Activated naive CD4-positive, alpha-beta T cell treated with anti-CD3 and anti-CD28 coated beads, Interleukin-2, amount 50 U/mL, for 72 hours (primary cell): ENCODE results near the gene CENATAC. TPM values are rescaled to one million over a fixed set of nuclear protein-coding genes. Genes with fewer than 3 reads are reported as not detected.
"Not testable (repeated sequence)": the region's sequence is repeated elsewhere in the genome, so short reads cannot be mapped to it uniquely, and the experiment has no call there.

Experiments
- ATAC-seq, 2 donors: fragments of 150-1000 bp; cut with Tn5 transposase; 2 replicates each; pipeline ENCODE4 v1.10.0; 2021; ENCODE audit warnings: mild to moderate bottlenecking in 2 of 2, moderate library complexity in 2 of 2
- DNase-seq, 2 donors: peaks; one replicate each; pipeline ENCODE4 v3.0.0; 2021 to 2022; ENCODE audit warnings: low spot score in 2 of 2
- H3K27ac Mint-ChIP-seq, 2 donors: one replicate each; pipeline ENCODE4 v1.8.0; 2022; ENCODE audit warnings: mild to moderate bottlenecking in 2 of 2, mixed read lengths in 2 of 2
- H3K36me3 Mint-ChIP-seq, 2 donors: one replicate each; pipeline ENCODE4 v1.8.0; 2022; ENCODE audit warnings: mixed read lengths in 2 of 2
- H3K9me3 Mint-ChIP-seq, 2 donors: one replicate each; pipeline ENCODE4 v1.8.0; 2022; ENCODE audit warnings: mixed read lengths in 2 of 2
- total RNA-seq, 2 donors: library from RNA; stranded (reverse); gene quantifications; one replicate each; pipeline ENCODE4 v1.2.3, GENCODE V29; 2022

Gene CENATAC
- total RNA-seq, 2 donors from 2014 or later: 39.0 to 60.1 TPM

DNA sequence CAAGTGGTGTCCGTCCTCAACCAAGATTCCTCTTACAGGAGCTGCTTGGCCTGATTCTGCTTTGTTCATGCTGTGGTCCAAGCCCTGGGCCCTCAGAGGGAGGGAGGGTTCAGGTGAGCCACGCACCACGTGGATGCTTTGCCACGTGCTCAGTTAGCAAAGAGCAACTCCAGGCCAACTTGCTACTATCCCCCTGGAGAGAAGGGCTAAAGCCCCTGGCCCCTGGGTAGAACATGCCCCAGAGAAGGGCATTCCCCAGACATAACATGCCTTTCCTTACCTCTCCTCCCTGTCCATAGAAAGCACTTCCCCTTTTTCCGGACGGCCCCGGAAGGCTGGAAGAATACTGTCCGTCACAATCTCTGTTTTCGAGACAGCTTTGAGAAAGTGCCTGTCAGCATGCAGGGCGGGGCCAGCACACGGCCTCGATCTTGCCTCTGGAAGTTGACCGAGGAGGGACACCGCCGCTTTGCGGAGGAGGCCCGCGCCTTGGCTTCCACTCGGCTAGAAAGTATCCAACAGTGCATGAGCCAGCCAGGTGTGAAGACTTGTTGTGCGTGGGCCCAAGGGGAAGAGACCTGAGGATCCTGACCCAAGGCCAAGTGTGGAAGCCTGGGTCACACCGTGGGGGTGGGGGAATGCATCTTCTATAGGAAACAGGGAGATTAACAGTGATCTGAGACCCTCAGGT, 17.6 kb upstream of the CENATAC start:
- Mint-ChIP-seq H3K27ac (no peak overlapping the region), H3K36me3 (no peaks in the 10 kb centered on the region), H3K9me3 (no peaks in the 10 kb centered on the region)
- ATAC-seq (no peak), DNase-seq (no peak)

DNA sequence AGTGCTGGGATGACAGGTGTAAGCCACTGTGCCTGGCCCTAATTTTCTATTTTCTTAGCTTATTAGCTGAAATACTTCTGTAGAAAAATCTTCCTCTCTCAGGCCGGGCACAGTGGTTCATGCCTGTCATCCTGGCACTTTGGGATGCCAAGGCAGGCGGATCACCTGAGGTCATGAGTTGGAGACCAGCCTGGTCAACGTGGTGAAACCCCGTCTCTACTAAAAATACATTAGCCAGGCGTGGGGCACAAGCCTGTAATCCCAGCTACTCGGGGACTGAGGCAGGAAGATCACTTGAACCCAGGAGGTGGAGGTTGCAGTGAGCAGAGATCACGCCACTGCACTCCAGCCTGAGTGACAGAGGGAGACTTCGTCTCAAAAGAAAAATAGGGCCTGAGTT, 13.6 kb upstream of the CENATAC start:
- ATAC-seq, DNase-seq, H3K27ac Mint-ChIP-seq, H3K36me3 Mint-ChIP-seq, H3K9me3 Mint-ChIP-seq: not testable (repeated sequence)

DNA sequence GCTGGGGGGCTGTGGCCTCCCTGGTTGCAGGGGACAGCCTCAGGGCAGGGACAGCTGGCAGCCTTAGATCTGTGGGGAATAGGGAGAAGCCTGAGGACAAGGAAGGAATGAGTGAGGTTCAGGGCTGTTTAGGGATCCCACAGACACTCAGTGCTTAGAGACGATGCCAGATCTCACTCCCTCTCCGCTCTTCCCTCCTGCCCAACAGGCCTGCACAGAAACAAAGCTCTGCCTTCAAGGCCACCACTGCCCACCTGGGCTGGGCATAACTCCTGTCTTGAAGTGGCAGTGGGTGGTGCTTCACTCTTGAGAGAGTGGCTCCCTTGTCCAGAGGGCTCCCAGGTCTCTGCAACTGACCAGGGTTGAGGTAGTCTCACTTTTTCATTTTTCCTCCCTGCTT, 13.1 kb upstream of the CENATAC start:
- DNase-seq: no peak
- no peak for ATAC-seq
- H3K36me3 Mint-ChIP-seq: no peaks in the 10 kb centered on the region
- H3K9me3 Mint-ChIP-seq: no peaks in the 10 kb centered on the region
- no peak overlapping the region for H3K27ac Mint-ChIP-seq

DNA sequence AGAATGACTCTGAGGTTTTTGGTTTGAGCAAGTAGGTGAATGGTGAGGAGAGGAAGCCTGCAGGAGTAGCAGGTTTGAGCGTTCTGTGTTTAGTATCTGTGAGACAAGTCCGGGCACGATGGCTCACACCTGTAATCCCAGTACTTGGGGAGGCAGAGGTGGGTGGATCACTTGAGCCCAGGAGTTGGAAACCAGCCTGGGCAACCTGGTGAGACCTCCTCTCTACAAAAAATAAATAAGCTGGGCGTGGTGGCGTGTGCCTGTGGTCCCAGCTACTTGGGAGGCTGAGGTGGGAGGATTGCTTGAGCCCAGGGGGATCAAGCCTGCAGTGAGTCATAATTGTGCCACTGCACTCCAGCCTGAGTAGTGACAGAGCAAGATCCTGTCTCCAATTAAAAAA, 9.7 kb upstream of the CENATAC start:
- DNase-seq (no peak), ATAC-seq (no peak)
- peak overlapping the region; percentile 26 to 60 for H3K27ac Mint-ChIP-seq
- peaks cover 0 to 7% of the 10 kb centered on the region in 2 donors for H3K36me3 Mint-ChIP-seq
- no peaks in the 10 kb centered on the region for H3K9me3 Mint-ChIP-seq

DNA sequence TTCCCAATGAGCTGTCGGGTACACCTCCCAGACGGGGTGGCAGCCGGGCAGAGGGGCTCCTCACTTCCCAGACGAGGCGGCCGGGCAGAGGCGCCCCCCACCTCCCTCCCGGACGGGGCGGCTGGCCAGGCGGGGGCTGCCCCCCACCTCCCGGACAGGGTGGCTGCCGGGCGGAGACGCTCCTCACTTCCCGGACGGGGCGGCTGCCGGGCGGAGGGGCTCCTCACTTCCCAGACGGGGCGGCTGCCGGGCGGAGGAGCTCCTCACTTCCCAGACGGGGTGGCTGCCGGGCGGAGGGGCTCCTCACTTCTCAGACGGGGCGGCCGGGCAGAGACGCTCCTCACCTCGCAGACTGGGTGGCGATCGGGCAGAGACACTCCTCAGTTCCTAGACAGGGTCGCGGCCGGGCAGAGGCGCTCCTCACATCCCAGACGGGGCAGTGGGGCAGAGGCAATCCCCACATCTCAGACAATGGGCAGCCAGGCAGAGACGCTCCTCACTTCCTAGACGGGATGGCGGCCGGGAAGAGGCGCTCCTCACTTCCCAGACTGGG, 6.4 kb upstream of the CENATAC start:
- not testable (repeated sequence) for DNase-seq, ATAC-seq, H3K9me3 Mint-ChIP-seq, H3K27ac Mint-ChIP-seq
- H3K36me3 Mint-ChIP-seq: peaks cover 8 to 14% of the 10 kb centered on the region in 2 donors

- peak; percentile 53 to 57 for ATAC-seq
- peaks cover 41 to 43% of the 10 kb centered on the region in 2 donors for H3K36me3 Mint-ChIP-seq
- H3K9me3 Mint-ChIP-seq: peaks cover 0 to 5% of the 10 kb centered on the region in 2 donors
- H3K27ac Mint-ChIP-seq: peak overlapping the region; percentile 96 to 99
- DNase-seq: peak; percentile 44 to 68
Measured at GRCh38 chr11:118996926-118997626, 862 bp upstream of the CENATAC start.

GRCh38 chr11:118998388-118998717, 415 bp downstream of the CENATAC start:
- H3K27ac Mint-ChIP-seq: peak overlapping the region; percentile 96 to 99
- H3K36me3 Mint-ChIP-seq: peaks cover 41 to 46% of the 10 kb centered on the region in 2 donors
- H3K9me3 Mint-ChIP-seq: peaks cover 0 to 4% of the 10 kb centered on the region in 2 donors
- DNase-seq (no peak), ATAC-seq (peak in 1 of 2 donors; percentile 4)

- peaks cover 41 to 48% of the 10 kb centered on the region in 2 donors for H3K36me3 Mint-ChIP-seq
- H3K27ac Mint-ChIP-seq: peak overlapping the region; percentile 96 to 99
- ATAC-seq (no peak), DNase-seq (no peak)
- H3K9me3 Mint-ChIP-seq: no peaks in the 10 kb centered on the region
Measured at GRCh38 chr11:118998822-118999221, 884 bp downstream of the CENATAC start.

GRCh38 chr11:119000906-119001305, 3.0 kb downstream of the CENATAC start:
- no peak for ATAC-seq
- Mint-ChIP-seq H3K27ac (no peak overlapping the region), H3K9me3 (no peaks in the 10 kb centered on the region), H3K36me3 (peaks cover 39 to 47% of the 10 kb centered on the region in 2 donors)
- DNase-seq: no peak

DNA sequence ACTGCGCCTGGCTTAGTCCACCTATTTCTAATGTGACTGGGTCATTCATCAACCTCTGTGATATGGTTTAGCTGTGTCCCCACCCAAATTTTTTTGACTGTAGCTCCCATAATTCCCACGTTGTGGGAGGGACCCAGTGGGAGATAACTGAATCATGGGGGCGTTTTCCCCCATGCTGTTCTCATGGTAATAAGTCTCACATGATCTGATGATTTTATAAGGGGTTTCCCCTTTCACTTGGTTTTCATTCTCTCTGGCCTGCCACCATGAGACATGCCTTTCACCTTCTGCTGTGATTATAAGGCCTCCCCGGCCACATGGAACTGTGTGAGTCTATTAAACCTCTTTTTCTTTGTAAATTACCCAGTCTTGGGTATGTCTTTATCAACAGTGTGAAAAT, 8.7 kb downstream of the CENATAC start:
- Mint-ChIP-seq H3K27ac (peak overlapping the region; percentile 41 to 85), H3K36me3 (peaks cover 6 to 12% of the 10 kb centered on the region in 2 donors), H3K9me3 (no peaks in the 10 kb centered on the region)
- DNase-seq: no peak
- peak in 1 of 2 donors; percentile 48 for ATAC-seq

DNA sequence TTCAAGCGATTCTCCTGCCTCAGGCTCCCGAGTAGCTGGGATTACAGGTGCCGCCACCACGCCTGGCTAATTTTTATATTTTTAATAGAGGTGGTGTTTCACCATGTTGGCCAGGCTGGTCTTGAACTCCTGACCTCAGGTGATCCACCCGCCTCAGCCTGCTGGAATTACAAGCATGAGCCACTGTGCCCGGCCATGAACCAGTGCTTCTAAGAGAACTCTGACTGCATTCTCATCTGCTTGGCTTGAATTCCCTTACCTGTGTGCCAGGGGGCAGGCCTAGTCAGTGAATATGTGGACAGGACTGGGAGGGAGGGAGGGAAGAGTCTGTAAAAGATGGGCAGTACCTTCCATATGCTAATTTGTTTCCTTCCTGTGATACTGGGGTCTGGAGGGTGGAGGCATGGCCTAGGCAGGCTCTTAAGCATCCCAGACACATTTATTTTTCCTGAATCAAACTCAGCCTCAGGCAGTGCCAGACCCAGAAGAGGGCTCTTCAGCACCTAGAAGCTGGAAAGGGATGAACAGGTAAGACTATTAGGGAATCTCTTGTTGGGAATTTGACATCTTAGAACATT, 13.6 kb downstream of the CENATAC start:
- peaks cover 23 to 30% of the 10 kb centered on the region in 2 donors for H3K36me3 Mint-ChIP-seq
- no peaks in the 10 kb centered on the region for H3K9me3 Mint-ChIP-seq
- DNase-seq (no peak), ATAC-seq (peak in 1 of 2 donors; percentile 30)
- no peak overlapping the region for H3K27ac Mint-ChIP-seq

DNA sequence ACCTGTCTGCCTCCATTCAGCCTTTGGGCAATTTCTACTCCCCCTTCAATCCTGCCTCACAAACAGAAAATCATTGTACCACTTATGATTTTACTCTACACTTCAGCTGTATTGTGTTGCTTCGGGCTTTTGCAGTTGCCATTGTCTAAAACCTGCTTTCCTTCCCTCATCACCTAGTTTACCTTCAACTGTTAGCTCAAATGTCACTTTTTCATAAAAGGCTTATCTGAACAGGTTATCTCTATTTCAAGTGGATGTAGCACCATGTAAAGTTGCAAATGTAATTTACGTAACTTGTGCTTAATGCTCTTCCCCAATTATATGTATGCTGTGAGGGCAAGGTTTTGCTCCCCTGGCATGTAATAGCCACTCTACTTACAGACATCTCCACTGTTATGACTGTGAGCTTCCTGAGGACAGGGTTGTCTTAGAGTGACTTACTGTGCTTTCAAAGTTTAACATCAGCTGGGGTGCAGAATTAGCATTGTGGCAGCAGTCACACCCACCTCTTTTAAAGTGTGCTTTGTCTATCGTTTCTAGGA, 14.8 kb downstream of the CENATAC start:
- Mint-ChIP-seq H3K9me3 (no peaks in the 10 kb centered on the region), H3K36me3 (peaks cover 25 to 36% of the 10 kb centered on the region in 2 donors), H3K27ac (no peak overlapping the region)
- no peak for DNase-seq
- no peak for ATAC-seq

- no peak for ATAC-seq
Measured at GRCh38 chr11:119014209-119014924, 16.4 kb downstream of the CENATAC start.

GRCh38 chr11:119015054-119015611, 17.2 kb downstream of the CENATAC start:
- H3K36me3 Mint-ChIP-seq: peaks cover 47 to 51% of the 10 kb centered on the region in 2 donors
- peak overlapping the region; percentile 23 to 33 for H3K27ac Mint-ChIP-seq
- H3K9me3 Mint-ChIP-seq: no peaks in the 10 kb centered on the region
- DNase-seq (no peak), ATAC-seq (no peak)

More at GRCh38 chr11:119014209-119014924, 16.4 kb downstream of the CENATAC start:
- Mint-ChIP-seq H3K27ac (peak overlapping the region; percentile 48 to 82), H3K36me3 (peaks cover 40 to 45% of the 10 kb centered on the region in 2 donors), H3K9me3 (no peaks in the 10 kb centered on the region)
- DNase-seq: no peak

DNA sequence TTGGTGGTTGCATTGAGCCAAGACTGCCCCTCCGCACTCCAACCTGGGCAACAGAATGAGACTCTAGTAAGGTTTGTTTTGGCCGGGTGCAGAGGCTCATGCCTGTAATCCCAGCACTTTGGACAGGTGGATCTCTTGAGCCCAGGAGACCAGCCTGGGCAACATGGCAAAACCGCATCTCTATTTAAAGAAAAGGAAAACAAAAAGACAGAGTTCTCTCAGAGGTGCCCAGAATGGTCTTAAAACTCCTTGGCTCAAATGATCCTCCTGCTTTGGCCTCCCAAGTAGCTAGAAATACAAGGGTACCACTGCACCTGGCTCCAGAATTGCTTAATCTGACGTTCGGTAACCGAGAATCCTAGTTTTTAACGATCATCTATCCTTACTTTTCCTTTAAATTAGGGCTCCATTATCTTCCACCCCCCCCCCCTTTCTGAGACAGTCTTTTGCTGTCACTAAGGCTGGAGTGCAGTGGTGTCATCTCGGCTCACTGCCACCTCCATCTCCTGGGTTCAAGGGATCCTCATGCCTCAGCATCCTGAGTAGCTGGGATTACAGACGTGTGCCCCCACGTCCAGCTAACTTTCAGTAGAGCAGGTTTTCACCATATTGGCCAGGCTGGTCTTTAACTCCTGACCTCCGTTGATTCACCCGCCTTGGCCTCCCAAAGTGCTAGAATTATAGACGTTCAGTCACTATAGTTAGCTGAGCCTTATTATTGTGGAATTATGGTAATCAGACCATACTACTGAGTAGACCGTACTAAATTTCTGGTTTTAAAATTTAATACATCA, 18.5 kb downstream of the CENATAC start:
- ATAC-seq (no peak), DNase-seq (no peak)
- Mint-ChIP-seq H3K36me3 (peaks cover 49 to 52% of the 10 kb centered on the region in 2 donors), H3K27ac (peak overlapping the region; percentile 23 to 99), H3K9me3 (no peaks in the 10 kb centered on the region)
